PFSK-1 (cell line): Measurements from ENCODE around the gene PCP4L1.

ENCODE experiments used
- POLR2AphosphoS5 ChIP-seq: IDR thresholded peaks from 2 replicates; pipeline ENCODE4 v1.6.1; 2012; ENCODE audit warnings: low read depth, mild to moderate bottlenecking, control low read depth, low read length, moderate library complexity
- TAF1 ChIP-seq: IDR thresholded peaks from 2 replicates; pipeline ENCODE4 v1.6.1; 2012; ENCODE audit warnings: low read length, control low read depth, borderline replicate concordance; ENCODE audit not compliant: insufficient read depth
- TF ChIP-seq, protein P1 (sequence below), 2 experiments: IDR thresholded peaks; 2 replicates each; pipeline versions ENCODE4 v1.6.1 to v1.8.0; 2011 to 2012; ENCODE audit warnings: low read depth in 2 of 2, low read length in 2 of 2, control low read depth in 1 of 2, inconsistent platforms in 1 of 2, mild to moderate bottlenecking in 1 of 2, moderate library complexity in 1 of 2; ENCODE audit not compliant: insufficient read depth in 1 of 2

GRCh38 chr1:161313554-161314200 lies 55.1 kb downstream of the PCP4L1 start:
- TF ChIP-seq TAF1 (no peak), POLR2AphosphoS5 (no peak)
- TF ChIP-seq, protein P1, sequence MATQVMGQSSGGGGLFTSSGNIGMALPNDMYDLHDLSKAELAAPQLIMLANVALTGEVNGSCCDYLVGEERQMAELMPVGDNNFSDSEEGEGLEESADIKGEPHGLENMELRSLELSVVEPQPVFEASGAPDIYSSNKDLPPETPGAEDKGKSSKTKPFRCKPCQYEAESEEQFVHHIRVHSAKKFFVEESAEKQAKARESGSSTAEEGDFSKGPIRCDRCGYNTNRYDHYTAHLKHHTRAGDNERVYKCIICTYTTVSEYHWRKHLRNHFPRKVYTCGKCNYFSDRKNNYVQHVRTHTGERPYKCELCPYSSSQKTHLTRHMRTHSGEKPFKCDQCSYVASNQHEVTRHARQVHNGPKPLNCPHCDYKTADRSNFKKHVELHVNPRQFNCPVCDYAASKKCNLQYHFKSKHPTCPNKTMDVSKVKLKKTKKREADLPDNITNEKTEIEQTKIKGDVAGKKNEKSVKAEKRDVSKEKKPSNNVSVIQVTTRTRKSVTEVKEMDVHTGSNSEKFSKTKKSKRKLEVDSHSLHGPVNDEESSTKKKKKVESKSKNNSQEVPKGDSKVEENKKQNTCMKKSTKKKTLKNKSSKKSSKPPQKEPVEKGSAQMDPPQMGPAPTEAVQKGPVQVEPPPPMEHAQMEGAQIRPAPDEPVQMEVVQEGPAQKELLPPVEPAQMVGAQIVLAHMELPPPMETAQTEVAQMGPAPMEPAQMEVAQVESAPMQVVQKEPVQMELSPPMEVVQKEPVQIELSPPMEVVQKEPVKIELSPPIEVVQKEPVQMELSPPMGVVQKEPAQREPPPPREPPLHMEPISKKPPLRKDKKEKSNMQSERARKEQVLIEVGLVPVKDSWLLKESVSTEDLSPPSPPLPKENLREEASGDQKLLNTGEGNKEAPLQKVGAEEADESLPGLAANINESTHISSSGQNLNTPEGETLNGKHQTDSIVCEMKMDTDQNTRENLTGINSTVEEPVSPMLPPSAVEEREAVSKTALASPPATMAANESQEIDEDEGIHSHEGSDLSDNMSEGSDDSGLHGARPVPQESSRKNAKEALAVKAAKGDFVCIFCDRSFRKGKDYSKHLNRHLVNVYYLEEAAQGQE (IDR thresholded peaks at IDR 0.05; ENCODE audit: insufficient read depth in 1 of 2, low read depth in 2 of 2, low read length in 2 of 2): no peak
